H1 (cell line): ENCODE results near the gene SLC2A8. TPM values are rescaled to one million over a fixed set of nuclear protein-coding genes. Genes with fewer than 3 reads are reported as not detected.
A peak's percentile ranks its signal among the peaks of the same experiment; 100 is the strongest.

Experiments
- CTCF ChIA-PET: fragments of 300-600 bp; sonication (Branson Sonifier 250); formaldehyde crosslinking; loops from one replicate; lab custom pipeline; 2021; ENCODE audit not compliant: partially characterized antibody; lab: Charles Lee
- POLR2A ChIA-PET: fragments of 300-600 bp; sonication (Branson Sonifier 250); formaldehyde crosslinking; loops from one replicate; lab custom pipeline; 2021; ENCODE audit warnings: inconsistent platforms; ENCODE audit not compliant: partially characterized antibody; lab: Charles Lee
- DNase-seq, 2 experiments: peaks; one replicate each; pipeline versions ENCODE4 v3.0.0 to v3.0.0-alpha.2; 2010 to 2022; ENCODE audit warnings: low spot score in 2 of 2, low read depth in 1 of 2, mixed read lengths in 1 of 2
- FAIRE-seq: peaks from 2 replicates; lab custom pipeline; 2011; peaks lifted over from hg19 to GRCh38; lab: Jason Lieb, UNC
- H2AFZ ChIP-seq: 2 replicates; pipeline ENCODE4 v1.8.1; 2012; ENCODE audit warnings: low read length, inconsistent platforms
- H2AK5ac ChIP-seq: 2 replicates; pipeline ENCODE4 v1.6.1; 2013; ENCODE audit warnings: low read depth, low read length
- H2BK120ac ChIP-seq: replicated peaks from 2 replicates; pipeline ENCODE3; 2013; ENCODE audit warnings: low read depth, low read length, inconsistent platforms
- H2BK12ac ChIP-seq: 2 replicates; pipeline ENCODE4 v1.6.1; 2013; ENCODE audit warnings: low read depth, low read length
- H2BK15ac ChIP-seq: 2 replicates; pipeline ENCODE4 v1.6.1; 2013; ENCODE audit warnings: low read length
- H2BK20ac ChIP-seq: 2 replicates; pipeline ENCODE4 v1.6.1; 2013; ENCODE audit warnings: low read length
- H2BK5ac ChIP-seq: 2 replicates; pipeline ENCODE4 v1.6.1; 2013; ENCODE audit warnings: low read depth, low read length
- H3K14ac ChIP-seq: 2 replicates; pipeline ENCODE4 v1.6.1; 2013; ENCODE audit warnings: inconsistent platforms; ENCODE audit not compliant: insufficient read length
- H3K18ac ChIP-seq: 2 replicates; pipeline ENCODE4 v1.6.1; 2013; ENCODE audit warnings: low read length; ENCODE audit errors: extremely low read depth
- H3K23ac ChIP-seq: 2 replicates; pipeline ENCODE4 v1.6.1; 2013; ENCODE audit warnings: inconsistent platforms; ENCODE audit not compliant: insufficient read length
- H3K23me2 ChIP-seq: 2 replicates; pipeline ENCODE4 v1.6.1; 2013; ENCODE audit warnings: low read depth, low read length
- H3K27ac ChIP-seq: 2 replicates; pipeline ENCODE4 v1.6.1; 2011; ENCODE audit warnings: low read depth, low read length, inconsistent platforms
- H3K27me3 ChIP-seq, 4 experiments: replicated peaks in 1 of 4; 1 replicate in 1 of 4; 2 replicates in 3 of 4; pipeline versions ENCODE4 v1.6.1 to v1.8.1; 2011 to 2013; ENCODE audit warnings: low read length in 3 of 4, mild to moderate bottlenecking in 3 of 4, inconsistent platforms in 2 of 4, mixed read lengths in 2 of 4, moderate library complexity in 1 of 4; ENCODE audit not compliant: control insufficient read depth in 3 of 4, insufficient read depth in 3 of 4; ENCODE audit errors: extremely low read depth in 1 of 4
- H3K36me3 ChIP-seq, 4 experiments: 2 replicates each; pipeline versions ENCODE4 v1.6.1 to v1.8.1; 2011 to 2013; ENCODE audit warnings: mild to moderate bottlenecking in 4 of 4, low read length in 3 of 4, moderate library complexity in 2 of 4, control low read depth in 1 of 4, inconsistent platforms in 1 of 4; ENCODE audit not compliant: insufficient read depth in 4 of 4, control insufficient read depth in 2 of 4
- H3K4ac ChIP-seq: replicated peaks from 2 replicates; pipeline ENCODE3; 2013; ENCODE audit warnings: low read length, low read depth, mixed read lengths, inconsistent platforms; ENCODE audit not compliant: insufficient read length
- H3K4me1 ChIP-seq, 4 experiments: replicated peaks in 1 of 4; 1 replicate in 1 of 4; 2 replicates in 3 of 4; pipeline versions ENCODE4 v1.6.1 to v1.8.1; 2011 to 2013; ENCODE audit warnings: low read length in 3 of 4, inconsistent platforms in 2 of 4, mixed read lengths in 1 of 4; ENCODE audit not compliant: insufficient read depth in 4 of 4, control insufficient read depth in 3 of 4
- H3K4me2 ChIP-seq, 2 experiments: 2 replicates each; pipeline versions ENCODE4 v1.6.1 to v1.8.1; 2011 to 2013; ENCODE audit warnings: low read depth in 2 of 2, low read length in 2 of 2, control low read depth in 1 of 2, inconsistent platforms in 1 of 2, mild to moderate bottlenecking in 1 of 2; ENCODE audit not compliant: insufficient read depth in 1 of 2
- H3K4me3 ChIP-seq, 4 experiments: fragments of 200-600, 300-600 bp in 1 of 4; sonication (generic), shearing (Covaris generic), sonication (Bioruptor Twin) in 1 of 4; 2 replicates each; pipeline versions ENCODE4 v1.5.1 to v1.8.1; 2011 to 2016; ENCODE audit warnings: low read length in 4 of 4, low read depth in 3 of 4, control low read depth in 2 of 4, inconsistent platforms in 2 of 4, mild to moderate bottlenecking in 2 of 4, mixed read lengths in 1 of 4, moderate library complexity in 1 of 4; ENCODE audit not compliant: insufficient read depth in 2 of 4; ENCODE audit errors: extremely low read depth in 1 of 4
- H3K56ac ChIP-seq: replicated peaks from 2 replicates; pipeline ENCODE3; 2013; ENCODE audit warnings: low read depth, mild to moderate bottlenecking, mixed read lengths, low read length, inconsistent platforms; ENCODE audit not compliant: insufficient read length
- H3K79me1 ChIP-seq: 2 replicates; pipeline ENCODE4 v1.6.1; 2013; ENCODE audit warnings: low read depth, low read length, control low read depth
- H3K79me2 ChIP-seq, 2 experiments: 2 replicates each; pipeline versions ENCODE4 v1.6.1 to v1.8.1; 2012 to 2013; ENCODE audit warnings: low read length in 2 of 2, mild to moderate bottlenecking in 2 of 2, inconsistent platforms in 1 of 2; ENCODE audit not compliant: insufficient read depth in 2 of 2, control insufficient read depth in 1 of 2
- H3K9ac ChIP-seq, 4 experiments: replicated peaks in 1 of 4; 1 replicate in 1 of 4; 2 replicates in 3 of 4; pipeline versions ENCODE4 v1.6.1 to v1.8.1; 2011 to 2013; ENCODE audit warnings: low read depth in 3 of 4, low read length in 3 of 4, control low read depth in 2 of 4, mild to moderate bottlenecking in 2 of 4, moderate library complexity in 2 of 4, inconsistent platforms in 1 of 4; ENCODE audit errors: extremely low read depth in 1 of 4
- H3K9me3 ChIP-seq, 2 experiments: 2 replicates each; pipeline versions ENCODE4 v1.6.1 to v1.8.1; 2012 to 2013; ENCODE audit warnings: mild to moderate bottlenecking in 2 of 2, moderate library complexity in 2 of 2, control low read depth in 1 of 2, inconsistent platforms in 1 of 2, low read depth in 1 of 2, low read length in 1 of 2, mixed read lengths in 1 of 2; ENCODE audit not compliant: insufficient read depth in 2 of 2
- H4K20me1 ChIP-seq, 2 experiments: replicated peaks in 1 of 2; 2 replicates each; pipeline versions ENCODE3 to v1.8.1; 2011 to 2013; ENCODE audit warnings: inconsistent platforms in 2 of 2, low read length in 2 of 2, mild to moderate bottlenecking in 1 of 2; ENCODE audit not compliant: insufficient read depth in 2 of 2, control insufficient read depth in 1 of 2
- H4K5ac ChIP-seq: 2 replicates; pipeline ENCODE4 v1.6.1; 2013; ENCODE audit warnings: low read length, low read depth, mixed read lengths, inconsistent platforms; ENCODE audit not compliant: insufficient read length
- H4K8ac ChIP-seq: 2 replicates; pipeline ENCODE4 v1.8.0; 2013; ENCODE audit warnings: mild to moderate bottlenecking, moderate library complexity, low read length, inconsistent platforms; ENCODE audit not compliant: insufficient read depth; ENCODE audit errors: extremely low read depth
- H4K91ac ChIP-seq: replicated peaks from 2 replicates; pipeline ENCODE3; 2013; ENCODE audit warnings: low read length, mixed read lengths, inconsistent platforms; ENCODE audit not compliant: insufficient read length
- EGR1 ChIP-seq: IDR thresholded peaks from 2 replicates; pipeline ENCODE4 v1.6.1; 2011; ENCODE audit warnings: low read depth, low read length, borderline replicate concordance
- EP300 ChIP-seq, 2 experiments: IDR thresholded peaks; 1 replicate in 1 of 2; 2 replicates in 1 of 2; pipeline ENCODE4 v1.6.1; 2011 to 2012; ENCODE audit warnings: low read depth in 2 of 2, low read length in 2 of 2, mild to moderate bottlenecking in 2 of 2, borderline replicate concordance in 1 of 2, inconsistent platforms in 1 of 2, moderate library complexity in 1 of 2
- GABPA ChIP-seq: IDR thresholded peaks from 2 replicates; pipeline ENCODE4 v1.6.1; 2011; ENCODE audit warnings: mild to moderate bottlenecking, low read length, moderate library complexity, borderline replicate concordance; ENCODE audit not compliant: insufficient read depth
- HDAC6 ChIP-seq: IDR thresholded peaks from one replicate; pipeline ENCODE4 v1.7.1; 2012; ENCODE audit warnings: low read depth, mild to moderate bottlenecking, inconsistent platforms, low read length, moderate library complexity
- NRF1 ChIP-seq: IDR thresholded peaks from 2 replicates; pipeline ENCODE4 v1.6.1; 2011; ENCODE audit warnings: mild to moderate bottlenecking, low read depth, low read length, improper control_type of control experiment
- PHF8 ChIP-seq: fragments of 200-600 bp; sonication (generic); conservative IDR thresholded peaks from 2 replicates; pipeline ENCODE4 v1.7.1; 2012; ENCODE audit warnings: low read depth, mild to moderate bottlenecking, inconsistent platforms, low read length, moderate library complexity
- POU5F1 ChIP-seq: IDR thresholded peaks from 2 replicates; pipeline ENCODE4 v1.6.1; 2011; ENCODE audit warnings: low read depth, mild to moderate bottlenecking, low read length, moderate library complexity
- RFX5 ChIP-seq: IDR thresholded peaks from 2 replicates; pipeline ENCODE4 v1.6.1; 2011; ENCODE audit warnings: low read depth, low read length, improper control_type of control experiment, borderline replicate concordance
- RXRA ChIP-seq: IDR thresholded peaks from 2 replicates; pipeline ENCODE4 v1.6.1; 2011; ENCODE audit warnings: low read depth, mild to moderate bottlenecking, low read length, moderate library complexity; ENCODE audit not compliant: insufficient read depth
- WGBS, 2 experiments: shearing (Covaris generic) in 1 of 2; methylation state at CpG; one replicate each; pipeline versions ENCODE4 v1.1.6 to v1.1.7; 2013 to 2015; ENCODE audit warnings: low lambda C conversion rate in 2 of 2, mixed read lengths in 2 of 2, inconsistent platforms in 1 of 2, low coverage in 1 of 2, missing lambda C conversion rate in 1 of 2; ENCODE audit not compliant: insufficient replicate concordance in 2 of 2, insufficient coverage in 1 of 2, insufficient read length in 1 of 2; ENCODE audit errors: extremely low coverage in 1 of 2, missing lambda C conversion rate in 1 of 2; 5-methylcytosine and 5-hydroxymethylcytosine counted together
- polyA plus RNA-seq, 7 experiments: library from polyadenylated mRNA; depleted of rRNA in 3 of 7; stranded (reverse) in 5 of 7; unstranded in 2 of 7; fragments of >200 nt in 5 of 7; fragments of 200-250 nt in 2 of 7; gene quantifications; 1 replicate in 5 of 7; 2 replicates in 1 of 7; 4 replicates in 1 of 7; pipeline versions ENCODE4 v1.2.1 to v1.2.3, GENCODE V29; 2011 to 2013; ENCODE audit warnings: missing spikeins in 2 of 7, mixed read lengths in 2 of 7
- total RNA-seq: library from RNA; stranded (reverse); fragmentation: NEBNext Ultra II Directional; extraction: Animal tissue kit (Norgen Biotek cat#: 25700); gene quantifications from 2 replicates; pipeline ENCODE4 v1.2.1, GENCODE V29; 2021
- TF ChIP-seq, protein P1 (sequence below): IDR thresholded peaks from 2 replicates; pipeline ENCODE4 v1.6.1; 2012; ENCODE audit warnings: inconsistent platforms
- TF ChIP-seq, protein P2 (sequence below): IDR thresholded peaks from 2 replicates; pipeline ENCODE4 v1.6.1; 2012; ENCODE audit warnings: low read length, inconsistent platforms

Gene SLC2A8
- total and polyA plus RNA-seq, 2 of the 8 experiments (the other 6 are each of a cell fraction or from before 2014, with no cell fraction given): 24.6 to 36.4 TPM

DNA sequence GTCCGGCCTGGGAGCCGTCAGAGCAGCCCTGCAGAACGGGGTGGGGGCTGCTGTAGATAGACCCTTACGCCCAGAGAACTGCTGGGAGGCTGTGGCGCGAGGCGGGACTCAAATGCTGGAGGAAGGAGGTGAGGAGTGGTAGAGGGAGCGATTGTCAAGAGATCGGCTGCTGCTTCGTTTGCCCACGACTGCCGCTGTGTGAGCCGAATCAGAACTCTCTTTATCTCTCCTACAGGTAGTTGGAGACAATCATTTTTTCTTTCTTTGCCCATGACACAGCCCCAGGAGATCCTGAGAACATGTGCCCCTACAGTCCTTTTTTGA is 27.7 kb downstream of the SLC2A8 start:
- no peak for FAIRE-seq
- H3K23me2 ChIP-seq: peaks cover 13% of the 10 kb centered on the region
- H3K4me2 ChIP-seq: peak overlapping the region; percentile 58 to 74
- H4K5ac ChIP-seq: no peak overlapping the region
- peaks cover 2% of the 10 kb centered on the region; the same call in 1 of the 2 replicates for H3K79me1 ChIP-seq
- peaks cover 1 to 9% (median 2%) of the 10 kb centered on the region in 4 experiments; a peak in 6 of 8 replicates for H3K36me3 ChIP-seq
- H2BK5ac ChIP-seq: peak overlapping the region; percentile 93
- ChIA-PET POLR2A (interaction anchor here (0.7 to 6.3 kb wide), 19 partner anchors 9 to 303 kb away, joined by 3 to 59 read pairs (median 4); partner anchors contain the start of genes LRSAM1, RPL12, SLC2A8 and TTC16), CTCF (interaction anchor here (0.6 to 1.9 kb wide), 6 partner anchors 12 to 510 kb away, joined by 3 to 7 read pairs (median 4); partner anchors contain the start of genes RALGPS1 and SLC2A8)
- peak overlapping the region; percentile 49 to 89 (median 82) for H3K9ac ChIP-seq
- peak overlapping the region; percentile 63; the same call in 1 of the 2 replicates for H4K8ac ChIP-seq
- peak overlapping the region; percentile 87 for H2AFZ ChIP-seq
- peak overlapping the region; percentile 87 to 96 (median 94) for H3K4me3 ChIP-seq
- H3K4ac ChIP-seq: no peak overlapping the region
- peaks cover 0 to 5% of the 10 kb centered on the region in 2 experiments for H4K20me1 ChIP-seq
- no peak for DNase-seq
- H3K9me3 ChIP-seq: no peaks in the 10 kb centered on the region
- H3K18ac ChIP-seq: no peak overlapping the region
- H4K91ac ChIP-seq: peak overlapping the region; percentile 41
- 0 out of 2 replicates have a peak overlapping the region, but pooled peaks have one; percentile 94 for H3K27ac ChIP-seq
- peaks cover 0 to 10% (median 5%) of the 10 kb centered on the region in 4 experiments; a peak in 5 of 7 replicates for H3K4me1 ChIP-seq
- 3% methylated on average over 13 of the region's 13 CpGs; no CpG with 5 or more reads in 1 of the 2 experiments for WGBS, 2 experiments
- H2BK15ac ChIP-seq: no peak overlapping the region
- H2AK5ac ChIP-seq: no peak overlapping the region
- H3K27me3 ChIP-seq: no peaks in the 10 kb centered on the region
- H3K23ac ChIP-seq: no peak overlapping the region
- no peak overlapping the region for H3K14ac ChIP-seq
- H2BK20ac ChIP-seq: no peak overlapping the region
- H2BK12ac ChIP-seq: no peak overlapping the region
- H3K56ac ChIP-seq: peak overlapping the region; percentile 13
- peaks cover 7 to 44% of the 10 kb centered on the region in 2 experiments for H3K79me2 ChIP-seq
- no peak overlapping the region for H2BK120ac ChIP-seq
- no peak for TF ChIP-seq HDAC6
- TF ChIP-seq GABPA: no peak
- TF ChIP-seq PHF8: no peak
- TF ChIP-seq EGR1: no peak
- TF ChIP-seq RXRA: no peak
- TF ChIP-seq EP300 (IDR thresholded peaks at IDR 0.05; ENCODE audit: borderline replicate concordance in 1 of 2, low read depth in 2 of 2, low read length in 2 of 2): no peak
- no peak for TF ChIP-seq NRF1
- TF ChIP-seq, protein P1, sequence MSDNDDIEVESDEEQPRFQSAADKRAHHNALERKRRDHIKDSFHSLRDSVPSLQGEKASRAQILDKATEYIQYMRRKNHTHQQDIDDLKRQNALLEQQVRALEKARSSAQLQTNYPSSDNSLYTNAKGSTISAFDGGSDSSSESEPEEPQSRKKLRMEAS: no peak
- TF ChIP-seq, protein P2, sequence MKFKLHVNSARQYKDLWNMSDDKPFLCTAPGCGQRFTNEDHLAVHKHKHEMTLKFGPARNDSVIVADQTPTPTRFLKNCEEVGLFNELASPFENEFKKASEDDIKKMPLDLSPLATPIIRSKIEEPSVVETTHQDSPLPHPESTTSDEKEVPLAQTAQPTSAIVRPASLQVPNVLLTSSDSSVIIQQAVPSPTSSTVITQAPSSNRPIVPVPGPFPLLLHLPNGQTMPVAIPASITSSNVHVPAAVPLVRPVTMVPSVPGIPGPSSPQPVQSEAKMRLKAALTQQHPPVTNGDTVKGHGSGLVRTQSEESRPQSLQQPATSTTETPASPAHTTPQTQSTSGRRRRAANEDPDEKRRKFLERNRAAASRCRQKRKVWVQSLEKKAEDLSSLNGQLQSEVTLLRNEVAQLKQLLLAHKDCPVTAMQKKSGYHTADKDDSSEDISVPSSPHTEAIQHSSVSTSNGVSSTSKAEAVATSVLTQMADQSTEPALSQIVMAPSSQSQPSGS: no peak
- no peak for TF ChIP-seq POU5F1
- no peak for TF ChIP-seq RFX5
